KG1 (cell line): ENCODE data around the gene GAB1.
A peak's percentile ranks its signal among the peaks of the same experiment; 100 is the strongest.

Experiments used
- DNase-seq: peaks from one replicate; lab custom pipeline; 2025; lab: John Stamatoyannopoulos, UW

Gene GAB1

DNA sequence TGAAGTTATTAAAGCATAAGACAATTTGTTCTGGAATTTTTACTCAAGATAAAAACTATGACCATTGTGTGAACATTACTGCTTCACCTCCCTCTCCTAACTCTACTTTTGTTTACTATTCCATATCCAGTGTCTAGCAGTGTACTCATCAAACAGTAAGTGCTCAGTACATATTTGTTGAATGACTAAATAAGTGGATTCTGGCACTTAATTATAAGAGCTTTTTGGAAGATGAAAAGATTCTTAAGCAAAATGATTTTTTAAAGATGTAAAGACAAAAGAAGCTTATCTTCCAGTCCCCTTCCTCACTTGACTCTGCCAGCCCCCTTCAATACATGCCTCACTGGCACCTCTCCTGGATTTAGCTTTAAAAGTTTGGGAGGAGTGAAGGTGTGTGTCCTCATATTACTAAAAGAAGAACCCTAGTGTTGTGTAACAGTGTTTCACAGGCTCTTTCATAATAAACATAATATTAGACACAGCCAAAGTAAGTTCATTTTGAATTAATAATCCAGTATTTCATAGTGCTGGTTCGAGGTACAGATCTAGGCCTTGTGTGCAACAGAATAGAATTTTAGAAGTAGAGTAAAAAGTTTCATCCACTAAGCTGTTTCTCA, 53.0 kb downstream of the GAB1 start:
- DNase-seq, result no peak

DNA sequence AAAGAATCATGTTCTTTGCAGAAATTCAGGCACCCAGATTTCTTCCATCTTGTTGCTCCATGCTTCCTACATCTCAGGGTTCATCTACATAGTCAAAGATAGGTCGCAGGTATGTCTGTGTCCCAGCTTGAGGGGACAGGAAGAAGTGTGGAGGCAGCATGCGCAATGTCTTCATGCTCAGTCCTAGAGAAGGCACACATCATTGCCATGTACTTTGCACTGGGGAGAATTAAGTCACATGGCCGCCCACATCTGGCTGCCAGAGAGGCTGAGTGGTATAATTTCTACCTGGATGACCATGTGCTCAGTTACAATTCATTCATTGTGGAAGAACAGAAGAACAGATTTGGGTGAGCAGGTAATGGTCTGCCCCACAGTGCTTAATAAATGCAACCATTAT, 54.1 kb downstream of the GAB1 start:
- DNase-seq, result no peak

DNA sequence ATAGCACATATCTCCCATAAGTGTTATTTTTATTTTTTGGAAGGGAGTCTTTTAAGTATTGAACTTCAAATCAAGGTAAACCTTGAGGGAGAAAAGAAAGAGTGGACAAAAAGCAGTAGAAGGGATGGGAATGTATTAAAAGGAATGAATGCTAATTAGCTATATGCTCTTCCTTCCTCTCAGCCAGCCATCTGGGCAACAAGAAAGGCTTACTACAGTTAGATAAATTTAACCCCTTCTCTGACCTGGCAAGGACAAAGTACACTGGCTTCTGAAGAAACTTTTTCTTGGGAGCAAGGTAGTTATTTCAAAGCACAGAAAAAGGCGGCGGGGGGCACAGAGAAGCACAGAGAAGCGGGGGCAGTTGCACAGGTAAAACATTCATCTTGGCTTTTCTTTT, 54.6 kb downstream of the GAB1 start:
- DNase-seq, result no peak

DNA sequence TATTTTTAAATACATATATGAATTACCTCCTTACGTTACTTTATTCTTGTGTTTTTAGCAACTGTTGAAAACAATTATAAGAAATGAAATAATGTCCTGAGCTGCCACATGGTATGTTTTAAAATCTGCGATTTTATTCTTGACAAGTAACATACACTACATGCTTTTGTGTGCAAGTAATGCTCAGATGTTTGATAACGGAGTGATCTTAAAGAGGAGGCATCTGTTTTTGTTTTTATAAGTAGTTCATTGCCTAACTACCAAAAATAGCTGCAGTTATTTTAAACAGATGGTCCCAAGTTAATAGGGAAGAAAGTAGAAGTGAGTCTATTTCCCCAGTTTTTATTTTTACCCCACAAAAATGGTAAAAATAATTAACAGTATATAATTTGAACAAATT, 55.2 kb downstream of the GAB1 start:
- DNase-seq, result no peak

DNA sequence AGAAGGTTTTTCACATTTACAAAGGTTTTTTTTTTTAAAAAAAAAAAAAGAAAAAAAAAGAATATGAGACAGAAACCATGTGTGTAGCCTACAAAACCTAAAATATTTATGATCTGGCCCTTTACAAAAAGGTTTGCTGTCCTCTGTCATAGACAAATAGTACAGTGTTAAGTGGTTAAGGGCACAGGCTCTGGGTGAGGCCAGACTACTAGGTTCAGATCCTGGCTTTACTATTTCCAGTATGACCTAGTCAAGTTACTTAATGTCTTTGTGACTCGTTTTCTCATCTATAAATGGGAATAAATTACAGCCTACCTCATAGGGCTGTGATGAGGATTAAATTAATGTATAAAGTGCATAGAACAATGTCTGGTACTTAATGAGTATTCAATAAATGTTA, 56.5 kb downstream of the GAB1 start:
- no peak for DNase-seq

DNA sequence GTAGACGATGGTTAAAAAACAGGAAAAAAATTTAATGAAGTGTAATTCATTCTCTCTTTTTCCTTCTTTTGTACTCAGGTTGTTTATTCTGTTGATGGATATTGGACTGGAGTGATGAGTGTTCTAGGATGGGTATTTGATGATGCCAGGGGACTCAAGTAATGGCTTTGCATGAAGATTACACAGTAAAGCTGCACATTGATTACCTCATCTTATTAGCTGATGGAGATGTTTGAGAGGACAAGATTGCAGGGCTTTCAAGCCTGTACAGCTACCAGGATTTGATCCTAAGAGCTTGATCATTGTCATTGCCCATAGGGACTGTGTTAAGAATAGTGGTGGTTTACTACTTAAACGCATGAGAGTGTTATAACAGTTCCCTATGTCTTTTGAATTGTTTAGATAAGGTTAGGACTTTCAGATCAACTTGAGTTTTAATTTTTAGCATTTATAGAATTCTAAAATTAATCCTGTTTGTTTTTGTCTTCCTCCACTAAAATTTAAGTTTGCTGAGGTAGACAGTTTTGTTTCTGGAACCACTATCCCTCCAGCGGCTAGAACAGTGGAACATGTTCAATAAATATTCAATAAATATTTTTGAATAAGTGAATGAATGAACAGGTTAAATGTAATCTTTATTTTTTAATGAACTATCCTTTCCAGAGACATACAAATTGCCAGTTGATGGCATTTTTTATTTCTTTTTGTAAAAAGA, 58.2 kb downstream of the GAB1 start:
- DNase-seq, result no peak

DNA sequence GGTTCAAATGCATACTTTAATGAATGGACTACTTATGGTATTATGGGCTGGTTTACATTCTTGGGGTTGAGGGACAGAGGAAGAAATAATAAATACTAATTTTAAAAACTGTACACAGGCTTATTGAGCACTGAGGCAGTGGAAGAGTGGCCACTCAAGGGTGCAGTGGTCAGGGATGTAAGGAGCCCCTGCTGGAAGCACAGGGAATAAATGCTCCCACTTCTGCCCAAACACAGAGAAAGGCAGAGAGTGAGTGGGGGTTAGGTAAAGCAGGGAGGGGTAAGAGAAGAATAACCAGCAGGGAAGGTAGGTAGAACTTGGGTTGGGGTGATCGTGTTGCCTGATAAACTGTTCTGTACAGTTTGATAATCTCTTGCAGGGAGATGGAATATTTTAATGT, 60.0 kb downstream of the GAB1 start:
- no peak for DNase-seq

DNA sequence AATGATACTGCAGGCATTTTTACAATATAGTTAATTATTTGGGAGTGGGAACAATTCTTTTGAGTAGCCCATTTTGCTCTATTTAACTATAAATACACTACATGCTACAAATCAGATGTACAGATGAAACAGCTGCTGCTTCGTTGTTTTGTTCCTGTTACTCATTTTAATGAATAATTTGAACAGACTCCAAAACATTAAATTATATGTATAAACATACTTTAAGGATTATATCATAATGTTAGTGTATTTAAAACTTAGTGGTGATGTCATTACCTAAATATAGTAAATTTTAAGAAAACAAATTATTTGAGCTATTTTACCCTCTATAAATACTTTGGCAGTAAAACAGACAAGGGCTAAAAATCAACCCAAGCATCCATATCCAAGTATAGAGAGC, 60.7 kb downstream of the GAB1 start:
- DNase-seq, result no peak

DNA sequence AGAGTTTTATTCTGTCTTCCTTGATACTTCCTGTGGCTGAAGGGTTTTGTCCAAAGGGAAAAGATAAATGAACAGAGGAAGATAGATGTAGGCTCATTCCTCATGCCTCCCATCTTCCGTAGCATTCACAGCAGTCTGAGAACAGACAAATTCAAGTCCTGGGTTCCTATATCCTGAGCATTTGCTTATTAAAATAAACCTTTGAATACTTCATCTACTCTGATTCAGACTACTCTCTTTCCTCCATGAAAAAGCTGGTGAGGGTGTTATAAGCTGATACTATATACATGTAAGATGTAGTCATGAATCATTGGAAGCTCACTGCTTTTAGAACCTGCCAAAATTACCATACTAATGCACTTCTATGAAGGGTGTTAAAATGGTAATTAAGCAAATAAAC, 61.2 kb downstream of the GAB1 start:
- DNase-seq, result no peak

DNA sequence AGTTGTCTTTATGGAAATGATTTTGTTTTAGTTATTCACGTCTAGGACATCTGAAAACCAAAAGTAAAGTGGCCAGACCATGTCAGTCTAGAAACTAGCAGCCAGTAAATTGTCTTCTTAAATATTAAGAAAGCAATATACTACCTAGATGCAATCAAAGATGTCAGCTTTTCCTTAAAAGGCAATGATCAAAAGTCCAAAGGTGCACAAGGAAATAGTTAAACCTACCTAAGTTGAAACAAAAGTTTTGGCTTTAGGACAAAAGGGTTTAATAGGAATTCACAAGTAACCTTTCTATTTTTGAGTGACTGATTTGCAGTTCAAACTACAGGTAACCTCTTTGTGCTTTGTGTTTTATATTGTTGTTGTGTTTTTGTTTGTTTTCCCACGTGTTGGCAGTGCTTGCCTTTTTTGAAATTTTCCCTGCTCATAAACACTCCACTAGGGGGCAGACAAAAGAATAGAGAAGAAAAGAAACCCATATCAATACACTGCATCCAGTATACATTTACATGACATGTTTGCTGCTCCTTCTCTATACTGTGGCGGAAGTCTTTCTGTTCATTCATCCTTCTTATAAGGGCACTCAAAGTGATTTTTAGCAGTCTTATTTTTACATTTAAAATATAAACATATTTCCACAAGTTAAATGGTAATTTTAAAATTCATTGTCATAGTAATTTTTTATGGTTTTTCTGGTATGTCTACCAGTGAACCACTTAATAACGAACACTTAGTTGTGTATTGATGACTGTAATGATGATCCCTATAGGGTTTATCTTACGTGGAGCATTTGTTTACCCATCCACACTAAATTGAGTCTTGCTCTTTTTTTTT, 62.7 kb downstream of the GAB1 start:
- no peak for DNase-seq

DNA sequence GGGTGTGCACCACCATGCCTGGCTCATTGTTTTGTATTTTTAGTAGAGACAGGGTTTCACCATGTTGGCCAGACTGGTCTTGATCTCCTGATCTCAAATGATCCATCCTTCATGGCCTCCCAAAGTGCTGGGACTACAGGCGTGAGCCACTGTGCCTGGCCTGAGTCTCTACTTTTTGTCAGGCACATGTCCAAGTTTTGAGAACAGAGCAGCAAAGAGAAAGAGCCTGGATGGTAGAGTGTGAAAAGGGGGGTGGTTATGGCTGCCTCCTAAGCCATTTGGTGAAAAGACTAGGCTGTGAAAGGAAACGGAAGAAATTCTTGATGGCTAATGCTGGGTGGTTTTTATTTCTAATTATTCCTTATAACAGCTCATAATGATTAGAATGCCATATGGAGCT, 63.4 kb downstream of the GAB1 start:
- no peak for DNase-seq

DNA sequence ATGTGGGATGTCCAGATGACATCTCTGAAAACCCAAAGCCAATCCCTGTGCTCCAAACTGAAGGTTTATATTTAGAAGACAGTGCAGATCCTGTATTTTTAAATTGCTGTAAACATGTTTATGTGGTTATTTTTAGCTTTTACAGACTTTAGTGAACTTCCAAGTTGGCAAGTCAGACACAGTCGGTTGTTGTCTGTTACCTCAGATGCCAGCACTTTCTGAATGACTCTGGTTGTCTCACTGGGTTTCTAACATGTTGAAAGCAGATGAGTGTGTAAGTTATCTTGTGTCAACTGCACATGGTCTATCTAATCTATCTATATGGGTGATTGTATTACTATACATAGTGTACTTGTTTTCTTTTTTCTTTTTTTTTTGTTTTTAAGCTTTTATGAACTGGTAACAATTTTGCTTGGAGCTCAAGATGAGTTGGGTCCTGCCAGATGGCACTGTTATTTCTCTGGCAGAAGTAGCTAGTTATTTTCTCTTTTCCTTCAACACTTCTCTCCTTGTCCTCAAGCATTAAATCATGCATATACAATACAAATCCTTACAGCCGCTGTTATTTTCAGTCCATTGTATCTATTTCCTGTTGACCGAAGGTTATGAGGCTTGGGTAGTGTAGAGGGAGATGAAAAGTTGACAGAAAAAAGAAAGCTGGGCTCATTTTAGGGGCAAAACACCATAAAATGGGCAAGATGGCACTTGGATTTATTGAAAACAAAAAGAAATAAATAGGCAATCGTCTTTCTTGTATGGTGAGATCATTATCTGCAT, 66.3 kb downstream of the GAB1 start:
- no peak for DNase-seq

DNA sequence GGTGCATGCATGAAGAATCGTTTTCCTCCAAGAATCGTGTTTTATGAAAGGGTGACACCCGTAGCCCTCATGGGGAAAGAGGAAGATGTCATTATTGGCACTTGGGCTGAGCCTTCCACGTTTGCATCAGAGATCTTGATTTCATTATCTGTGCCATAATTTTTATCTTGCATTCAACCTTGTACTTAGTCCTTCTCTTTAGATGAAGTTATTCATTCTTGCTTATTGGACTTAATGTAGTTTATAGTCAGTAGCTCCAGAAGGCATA, 66.8 kb downstream of the GAB1 start:
- peak; percentile 16 for DNase-seq

DNA sequence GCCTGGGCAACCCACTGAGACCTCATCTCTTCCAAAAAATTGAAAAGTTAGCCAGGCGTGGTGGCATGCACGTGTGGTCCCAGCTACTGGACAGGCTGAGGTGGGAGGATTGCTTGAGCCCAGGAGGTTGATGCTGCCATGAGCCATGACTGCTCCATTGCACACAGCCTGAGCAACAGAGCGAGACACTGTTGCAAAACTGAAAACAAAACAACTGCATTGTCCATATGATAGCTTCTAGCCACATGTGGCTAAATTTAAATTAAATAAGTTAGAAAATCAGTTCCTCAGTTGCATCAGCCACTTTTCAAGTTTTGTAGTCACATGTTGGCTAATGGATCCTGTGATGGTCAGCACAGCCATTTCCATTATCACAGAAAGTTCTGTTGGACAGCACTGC, 67.9 kb downstream of the GAB1 start:
- DNase-seq, result no peak

DNA sequence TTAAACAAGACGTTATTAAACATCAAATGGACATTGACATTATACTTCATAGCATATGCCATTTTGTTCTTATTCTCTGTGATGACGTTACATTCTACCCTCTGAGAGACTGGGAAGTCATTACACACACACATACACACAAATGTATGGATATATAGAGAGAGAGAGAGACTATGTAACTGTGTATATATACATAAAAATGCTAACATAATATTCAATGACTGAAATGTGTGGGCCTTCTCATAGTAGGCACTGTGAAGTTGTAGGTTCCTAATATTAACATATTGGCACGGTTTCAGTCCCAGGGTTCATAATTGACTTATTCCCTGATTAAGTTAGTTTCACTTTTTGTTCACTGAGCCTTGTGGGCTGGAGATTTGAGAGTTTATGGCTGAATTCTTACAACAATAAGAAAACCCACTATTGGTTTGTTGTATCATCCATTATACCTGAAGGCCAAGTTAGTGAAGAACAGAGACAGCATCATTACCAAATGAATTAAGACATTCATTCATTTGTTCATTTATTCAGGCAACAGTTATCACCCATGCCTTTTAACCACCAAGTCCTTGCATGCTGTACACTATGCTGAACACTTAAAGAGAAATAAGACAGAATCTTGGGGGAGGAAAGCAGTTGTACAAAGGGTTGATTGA, 68.5 kb downstream of the GAB1 start:
- DNase-seq, result no peak

DNA sequence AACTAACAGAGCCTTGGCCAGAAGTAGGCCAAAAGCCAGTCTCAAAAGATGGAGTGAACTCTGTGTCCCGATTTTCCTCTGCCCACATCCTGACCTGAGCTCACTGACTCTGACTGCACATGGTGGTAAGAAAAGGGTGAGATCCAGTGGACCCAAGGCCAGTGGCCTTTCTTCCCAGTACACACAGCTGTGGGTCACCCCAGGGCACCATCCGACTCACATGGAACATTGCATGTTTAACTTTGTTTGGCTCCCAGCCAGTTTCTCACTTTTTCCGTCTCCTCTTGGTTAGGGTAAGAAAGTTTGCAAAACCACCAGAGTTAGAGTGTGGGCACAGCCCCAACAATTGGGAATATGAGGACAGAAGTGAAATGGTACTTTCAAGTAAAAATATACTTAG, 69.8 kb downstream of the GAB1 start:
- peak; percentile 25 for DNase-seq

DNA sequence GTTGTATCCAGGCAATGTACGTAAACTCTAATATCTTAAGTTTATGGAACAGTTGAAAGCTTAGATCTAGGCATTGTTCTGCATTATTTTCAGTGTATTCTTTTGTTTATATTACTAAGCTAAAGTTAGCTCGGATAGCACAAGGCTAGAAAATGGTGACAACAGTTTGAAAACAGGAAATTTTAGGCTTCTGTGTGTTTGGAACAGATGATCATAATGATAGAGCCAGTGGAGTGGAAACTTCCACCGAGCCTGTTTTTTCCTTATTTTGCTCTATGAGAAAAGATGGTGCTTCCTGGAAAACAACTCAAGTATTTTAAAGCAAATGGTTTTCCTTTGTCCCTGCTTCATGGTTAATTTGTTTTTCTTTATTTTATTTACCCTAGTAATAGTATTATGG, 70.8 kb downstream of the GAB1 start:
- no peak for DNase-seq

DNA sequence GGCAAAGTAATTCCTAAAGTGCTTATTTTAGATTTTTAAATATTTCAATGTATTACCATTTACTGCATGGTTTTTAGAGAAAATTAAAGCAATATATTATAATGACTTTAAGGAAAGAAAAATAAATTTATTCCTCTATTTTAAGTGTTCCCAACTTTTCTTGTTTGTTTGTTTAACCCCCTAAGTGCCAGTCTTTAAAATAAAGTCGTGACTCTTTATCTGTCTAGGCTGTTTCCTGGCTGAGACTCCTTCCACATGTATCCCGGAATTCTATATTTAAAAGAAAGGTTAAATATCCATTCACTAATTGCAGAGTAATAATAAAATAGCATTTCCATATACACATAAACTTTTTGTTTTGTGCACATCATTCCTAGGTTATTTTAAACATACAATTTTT, 71.2 kb downstream of the GAB1 start:
- no peak for DNase-seq

DNA sequence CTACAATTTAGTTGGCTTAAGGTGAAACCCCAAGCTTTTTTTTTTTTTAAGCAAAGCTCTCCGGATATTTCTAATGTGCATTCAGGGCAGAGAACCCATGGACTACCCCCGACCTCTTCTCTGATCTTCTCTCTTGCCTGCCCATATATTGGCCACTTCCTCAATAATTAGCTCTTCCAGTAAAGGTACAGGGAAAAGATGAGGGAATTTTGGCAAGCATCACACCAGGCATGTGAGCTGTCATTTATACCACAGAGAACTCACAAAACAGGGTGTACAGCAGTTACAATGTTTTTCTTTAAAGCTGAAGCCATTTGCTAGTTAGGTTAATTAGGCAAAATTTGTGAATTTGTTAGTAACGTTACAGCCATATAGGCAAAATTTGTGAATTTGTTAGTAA, 73.3 kb downstream of the GAB1 start:
- DNase-seq, result no peak

DNA sequence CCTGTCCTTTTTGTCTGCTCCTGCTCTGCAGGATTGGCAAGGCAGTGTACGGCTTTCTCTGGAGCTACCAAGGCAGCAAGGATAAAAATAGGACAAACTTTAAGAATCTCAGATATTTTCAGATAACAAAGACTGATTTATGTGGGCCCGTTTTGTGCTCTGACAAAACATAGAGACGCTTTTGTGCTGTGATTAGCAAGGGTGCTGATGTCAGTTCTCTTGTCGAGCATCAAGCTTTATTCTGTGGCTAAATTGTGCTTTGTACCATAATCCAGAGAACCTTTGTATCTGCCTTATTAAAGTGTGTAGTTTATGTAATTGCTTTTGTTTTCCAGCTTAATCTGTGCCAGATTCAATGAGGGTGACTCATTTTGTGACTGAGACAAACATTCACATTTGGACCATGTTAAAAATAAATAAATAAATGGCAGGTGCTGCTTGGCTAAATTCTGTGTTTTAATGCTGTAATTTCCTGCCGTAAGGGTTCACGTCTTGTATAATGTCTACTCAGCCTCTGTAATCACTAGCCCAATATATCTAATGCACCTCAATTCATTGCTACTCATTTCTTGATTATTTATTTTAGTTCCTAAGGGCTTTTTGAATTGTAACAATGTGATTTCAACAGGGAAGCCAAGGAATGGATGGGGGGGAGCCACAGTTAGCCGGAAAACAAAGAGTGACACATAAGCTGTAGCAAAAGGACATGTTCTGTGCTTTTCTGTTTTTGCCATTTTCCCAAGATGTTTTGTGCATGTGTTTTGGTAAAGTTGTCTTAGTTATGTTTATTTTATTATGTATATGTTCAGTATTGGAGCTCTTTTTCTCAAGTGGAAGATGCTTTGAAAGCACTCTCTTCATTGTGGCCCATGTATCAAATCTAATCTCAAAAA, 75.1 kb downstream of the GAB1 start:
- DNase-seq, result no peak

DNA sequence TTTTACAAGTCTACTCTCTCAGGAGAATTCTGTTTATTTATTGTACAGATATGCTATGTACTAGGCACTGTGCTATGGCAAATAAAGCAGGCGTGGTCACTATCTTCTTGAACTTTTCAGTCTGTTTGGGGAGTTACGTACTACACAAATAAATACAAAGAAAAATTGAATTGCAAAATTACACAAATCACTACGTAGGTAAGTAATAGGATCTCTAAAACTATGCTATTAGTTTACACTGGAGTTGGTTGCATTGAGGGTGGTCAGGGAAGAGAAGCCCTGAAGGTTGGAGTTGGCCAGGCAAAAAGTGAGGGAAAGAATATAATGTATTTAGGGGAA, 75.7 kb downstream of the GAB1 start:
- no peak for DNase-seq
